ENCODE results near the gene NR1I2. TPM values are rescaled to one million over a fixed set of nuclear protein-coding genes. Genes with fewer than 3 reads are reported as not detected.

Gene NR1I2
- total and polyA plus RNA-seq, 4 donors: 3.2 to 121 (median 48.1) TPM

DNA sequence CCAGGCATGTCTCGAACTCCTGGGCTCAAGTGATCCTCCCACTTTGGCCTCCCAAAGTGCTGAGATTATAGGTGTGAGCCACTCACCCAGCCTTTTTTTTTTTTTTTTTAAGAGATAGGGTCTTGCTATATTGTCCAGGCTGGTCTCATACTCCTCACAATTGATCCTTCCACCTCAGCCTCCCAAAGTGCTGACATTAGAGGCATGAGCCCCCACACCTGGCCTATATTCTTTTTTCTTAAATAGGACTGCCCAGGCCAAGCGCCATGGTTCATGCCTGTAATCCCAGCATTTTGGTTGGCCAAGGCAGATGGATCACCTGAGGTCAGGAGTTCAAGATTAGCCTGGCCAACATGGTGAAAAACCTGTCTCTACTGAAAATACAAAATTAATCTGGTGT lies 12.5 kb downstream of the NR1I2 start (continued):
- TF ChIP-seq, protein P1, sequence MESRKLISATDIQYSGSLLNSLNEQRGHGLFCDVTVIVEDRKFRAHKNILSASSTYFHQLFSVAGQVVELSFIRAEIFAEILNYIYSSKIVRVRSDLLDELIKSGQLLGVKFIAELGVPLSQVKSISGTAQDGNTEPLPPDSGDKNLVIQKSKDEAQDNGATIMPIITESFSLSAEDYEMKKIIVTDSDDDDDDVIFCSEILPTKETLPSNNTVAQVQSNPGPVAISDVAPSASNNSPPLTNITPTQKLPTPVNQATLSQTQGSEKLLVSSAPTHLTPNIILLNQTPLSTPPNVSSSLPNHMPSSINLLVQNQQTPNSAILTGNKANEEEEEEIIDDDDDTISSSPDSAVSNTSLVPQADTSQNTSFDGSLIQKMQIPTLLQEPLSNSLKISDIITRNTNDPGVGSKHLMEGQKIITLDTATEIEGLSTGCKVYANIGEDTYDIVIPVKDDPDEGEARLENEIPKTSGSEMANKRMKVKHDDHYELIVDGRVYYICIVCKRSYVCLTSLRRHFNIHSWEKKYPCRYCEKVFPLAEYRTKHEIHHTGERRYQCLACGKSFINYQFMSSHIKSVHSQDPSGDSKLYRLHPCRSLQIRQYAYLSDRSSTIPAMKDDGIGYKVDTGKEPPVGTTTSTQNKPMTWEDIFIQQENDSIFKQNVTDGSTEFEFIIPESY (IDR thresholded peaks at IDR 0.05): no peak
- TF ChIP-seq RAD21 (IDR thresholded peaks at IDR 0.05): no peak
- TF ChIP-seq HNF4A (conservative IDR thresholded peaks at IDR 0.05): no peak
- TF ChIP-seq EGR1 (IDR thresholded peaks at IDR 0.05; ENCODE audit: low read depth in 2 of 2): no peak

DNA sequence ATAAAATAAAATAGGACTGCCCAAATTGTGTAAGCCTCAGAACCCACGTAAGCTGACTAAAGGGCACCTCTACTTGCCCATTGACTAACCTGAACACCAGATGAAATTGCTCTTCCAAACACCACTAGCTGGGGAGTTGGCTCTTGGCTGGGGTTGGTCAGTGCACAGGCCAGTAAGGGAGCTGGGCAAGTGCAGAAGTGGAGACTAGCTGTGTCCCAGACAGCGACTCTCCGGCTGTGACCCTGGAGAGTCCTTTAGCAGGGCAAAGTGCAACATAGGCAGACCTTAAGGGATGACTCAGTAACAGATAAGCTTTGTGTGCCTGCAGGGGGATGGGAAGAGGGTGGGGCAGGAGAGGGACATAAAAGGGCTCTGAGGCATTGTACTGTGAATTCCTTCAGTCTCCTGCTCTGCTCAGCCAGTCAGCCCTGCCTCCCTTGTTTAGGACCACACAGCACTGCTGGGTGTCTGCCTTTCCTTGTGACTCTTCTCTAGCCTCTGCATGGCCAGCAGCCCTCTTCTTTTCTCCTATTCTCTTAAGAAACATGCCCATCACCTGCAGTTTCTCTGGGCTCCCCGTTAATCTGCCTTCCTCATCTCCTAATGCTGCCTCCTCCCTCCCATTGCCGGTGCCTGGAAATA lies 13.2 kb downstream of the NR1I2 start:
- Histone ChIP-seq H3K4me3 (ENCODE audit: low read depth in 1 of 3, low read length in 3 of 3) (peak overlapping the region; percentile 7 to 24 (median 20)), H3K9me3 (ENCODE audit: control insufficient read depth in 4 of 4, low read length in 3 of 4) (no peaks in the 10 kb centered on the region), H3K27me3 (ENCODE audit: control insufficient read depth in 4 of 4, insufficient read depth in 4 of 4, low read length in 3 of 4) (no peaks in the 10 kb centered on the region), H3K4me1 (ENCODE audit: control insufficient read depth in 4 of 4, insufficient read depth in 4 of 4, low read length in 3 of 4) (peaks cover 10 to 77% (median 55%) of the 10 kb centered on the region in 4 donors), H3K36me3 (ENCODE audit: control insufficient read depth in 4 of 4, insufficient read depth in 3 of 4, low read depth in 1 of 4, low read length in 3 of 4) (no peaks in the 10 kb centered on the region), H3K27ac (ENCODE audit: low read depth in 1 of 2, low read length in 2 of 2) (peak overlapping the region; percentile 67 to 88), H3K9ac (ENCODE audit: low read depth in 1 of 2, low read length in 2 of 2) (no peak overlapping the region)
- peak; percentile 46 for DNase-seq (ENCODE audit: low spot score)
- 23% methylated on average over 5 of the region's 5 CpGs for WGBS
- TF ChIP-seq SP1 (IDR thresholded peaks at IDR 0.05) (peak; percentile 97), RXRA (IDR thresholded peaks at IDR 0.05) (peak; percentile 95), RAD21 (IDR thresholded peaks at IDR 0.05) (peak; percentile 46 to 69), JUND (IDR thresholded peaks at IDR 0.05) (peak; percentile 96 to 98), GABPA (IDR thresholded peaks at IDR 0.05 in 1 of 2, conservative IDR thresholded peaks at IDR 0.05 in 1 of 2) (peak in 1 of 2 donors; percentile 49), HNF4G (IDR thresholded peaks at IDR 0.05) (peak; percentile 93), FOXA2 (IDR thresholded peaks at IDR 0.05) (peak; percentile 18), YY1 (IDR thresholded peaks at IDR 0.05) (peak; percentile 77), FOXA1 (IDR thresholded peaks at IDR 0.05) (no peak), TAF1 (conservative IDR thresholded peaks at IDR 0.05) (peak; percentile 82), EGR1 (IDR thresholded peaks at IDR 0.05; ENCODE audit: low read depth in 2 of 2) (no peak), HNF4A (conservative IDR thresholded peaks at IDR 0.05) (peak; percentile 95 to 96), NR2F2 (IDR thresholded peaks at IDR 0.05) (peak; percentile 73)
- TF ChIP-seq, protein P2, sequence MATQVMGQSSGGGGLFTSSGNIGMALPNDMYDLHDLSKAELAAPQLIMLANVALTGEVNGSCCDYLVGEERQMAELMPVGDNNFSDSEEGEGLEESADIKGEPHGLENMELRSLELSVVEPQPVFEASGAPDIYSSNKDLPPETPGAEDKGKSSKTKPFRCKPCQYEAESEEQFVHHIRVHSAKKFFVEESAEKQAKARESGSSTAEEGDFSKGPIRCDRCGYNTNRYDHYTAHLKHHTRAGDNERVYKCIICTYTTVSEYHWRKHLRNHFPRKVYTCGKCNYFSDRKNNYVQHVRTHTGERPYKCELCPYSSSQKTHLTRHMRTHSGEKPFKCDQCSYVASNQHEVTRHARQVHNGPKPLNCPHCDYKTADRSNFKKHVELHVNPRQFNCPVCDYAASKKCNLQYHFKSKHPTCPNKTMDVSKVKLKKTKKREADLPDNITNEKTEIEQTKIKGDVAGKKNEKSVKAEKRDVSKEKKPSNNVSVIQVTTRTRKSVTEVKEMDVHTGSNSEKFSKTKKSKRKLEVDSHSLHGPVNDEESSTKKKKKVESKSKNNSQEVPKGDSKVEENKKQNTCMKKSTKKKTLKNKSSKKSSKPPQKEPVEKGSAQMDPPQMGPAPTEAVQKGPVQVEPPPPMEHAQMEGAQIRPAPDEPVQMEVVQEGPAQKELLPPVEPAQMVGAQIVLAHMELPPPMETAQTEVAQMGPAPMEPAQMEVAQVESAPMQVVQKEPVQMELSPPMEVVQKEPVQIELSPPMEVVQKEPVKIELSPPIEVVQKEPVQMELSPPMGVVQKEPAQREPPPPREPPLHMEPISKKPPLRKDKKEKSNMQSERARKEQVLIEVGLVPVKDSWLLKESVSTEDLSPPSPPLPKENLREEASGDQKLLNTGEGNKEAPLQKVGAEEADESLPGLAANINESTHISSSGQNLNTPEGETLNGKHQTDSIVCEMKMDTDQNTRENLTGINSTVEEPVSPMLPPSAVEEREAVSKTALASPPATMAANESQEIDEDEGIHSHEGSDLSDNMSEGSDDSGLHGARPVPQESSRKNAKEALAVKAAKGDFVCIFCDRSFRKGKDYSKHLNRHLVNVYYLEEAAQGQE (IDR thresholded peaks at IDR 0.05): peak; percentile 43
- TF ChIP-seq, protein P3, sequence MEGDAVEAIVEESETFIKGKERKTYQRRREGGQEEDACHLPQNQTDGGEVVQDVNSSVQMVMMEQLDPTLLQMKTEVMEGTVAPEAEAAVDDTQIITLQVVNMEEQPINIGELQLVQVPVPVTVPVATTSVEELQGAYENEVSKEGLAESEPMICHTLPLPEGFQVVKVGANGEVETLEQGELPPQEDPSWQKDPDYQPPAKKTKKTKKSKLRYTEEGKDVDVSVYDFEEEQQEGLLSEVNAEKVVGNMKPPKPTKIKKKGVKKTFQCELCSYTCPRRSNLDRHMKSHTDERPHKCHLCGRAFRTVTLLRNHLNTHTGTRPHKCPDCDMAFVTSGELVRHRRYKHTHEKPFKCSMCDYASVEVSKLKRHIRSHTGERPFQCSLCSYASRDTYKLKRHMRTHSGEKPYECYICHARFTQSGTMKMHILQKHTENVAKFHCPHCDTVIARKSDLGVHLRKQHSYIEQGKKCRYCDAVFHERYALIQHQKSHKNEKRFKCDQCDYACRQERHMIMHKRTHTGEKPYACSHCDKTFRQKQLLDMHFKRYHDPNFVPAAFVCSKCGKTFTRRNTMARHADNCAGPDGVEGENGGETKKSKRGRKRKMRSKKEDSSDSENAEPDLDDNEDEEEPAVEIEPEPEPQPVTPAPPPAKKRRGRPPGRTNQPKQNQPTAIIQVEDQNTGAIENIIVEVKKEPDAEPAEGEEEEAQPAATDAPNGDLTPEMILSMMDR (IDR thresholded peaks at IDR 0.05; ENCODE audit: low read depth, low read length, missing input control): no peak
- TF ChIP-seq, protein P4, sequence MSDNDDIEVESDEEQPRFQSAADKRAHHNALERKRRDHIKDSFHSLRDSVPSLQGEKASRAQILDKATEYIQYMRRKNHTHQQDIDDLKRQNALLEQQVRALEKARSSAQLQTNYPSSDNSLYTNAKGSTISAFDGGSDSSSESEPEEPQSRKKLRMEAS (IDR thresholded peaks at IDR 0.05): peak; percentile 75
- TF ChIP-seq, protein P1 (IDR thresholded peaks at IDR 0.05): peak; percentile 56
- TF ChIP-seq, protein P5, sequence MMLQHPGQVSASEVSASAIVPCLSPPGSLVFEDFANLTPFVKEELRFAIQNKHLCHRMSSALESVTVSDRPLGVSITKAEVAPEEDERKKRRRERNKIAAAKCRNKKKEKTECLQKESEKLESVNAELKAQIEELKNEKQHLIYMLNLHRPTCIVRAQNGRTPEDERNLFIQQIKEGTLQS (IDR thresholded peaks at IDR 0.05): peak; percentile 93

Data from liver (tissue), 9 donors.